GM19455 (cell line): ENCODE results near the gene HCFC1R1.
A peak's percentile ranks its signal among the peaks of the same experiment; 100 is the strongest.
"Not testable (repeated sequence)": the region's sequence is repeated elsewhere in the genome, so short reads cannot be mapped to it uniquely, and the experiment has no call there.

Experiments used
- ATAC-seq: cut with Tn5 transposase; IDR thresholded peaks from one replicate; pipeline ENCODE4 v1.9.1; 2021; ENCODE audit not compliant: unreplicated experiment

HCFC1R1 gene

GRCh38 chr16:3023669-3024478, at the start of gene HCFC1R1, which contains the start of gene THOC6:
TSS of gene HCFC1R1 (minus strand) at chr16:3023942. CDS start at chr16:3023941, 1 bp downstream.
TSS of gene THOC6 (plus strand) at chr16:3024035. CDS start at chr16:3024327, 292 bp downstream.
- peak; percentile 75 for ATAC-seq

GRCh38 chr16:3073448-3073847, 49.7 kb upstream of the HCFC1R1 start:
- ATAC-seq, result no peak

GRCh38 chr16:3072576-3073263, 49.0 kb upstream of the HCFC1R1 start:
- ATAC-seq, result not testable (repeated sequence)

GRCh38 chr16:3072148-3072547, 48.4 kb upstream of the HCFC1R1 start:
- ATAC-seq, result not testable (repeated sequence)

- no peak for ATAC-seq
Measured at GRCh38 chr16:3071655-3072054, 47.9 kb upstream of the HCFC1R1 start.

- ATAC-seq, result no peak
Measured at GRCh38 chr16:3070608-3071111, 46.9 kb upstream of the HCFC1R1 start.

- ATAC-seq, result not testable (repeated sequence)
Measured at GRCh38 chr16:3069146-3069545, 45.4 kb upstream of the HCFC1R1 start.

GRCh38 chr16:3068487-3068886, 44.7 kb upstream of the HCFC1R1 start:
- ATAC-seq, result no peak

GRCh38 chr16:3066440-3066748, 42.7 kb upstream of the HCFC1R1 start:
- no peak for ATAC-seq

GRCh38 chr16:3065742-3066439, 42.1 kb upstream of the HCFC1R1 start:
- ATAC-seq, result no peak

- no peak for ATAC-seq
Measured at GRCh38 chr16:3065069-3065741, 41.5 kb upstream of the HCFC1R1 start, which contains the start of gene IL32. TSS of gene IL32 (plus strand) at chr16:3065640. CDS start at chr16:3065812, 172 bp downstream.

- no peak for ATAC-seq
Measured at GRCh38 chr16:3063625-3064386, 40.1 kb upstream of the HCFC1R1 start.

- ATAC-seq, result no peak
Measured at GRCh38 chr16:3062553-3062952, 38.8 kb upstream of the HCFC1R1 start.

- no peak for ATAC-seq
Measured at GRCh38 chr16:3060339-3061127, 36.8 kb upstream of the HCFC1R1 start.

GRCh38 chr16:3059723-3060242, 36.0 kb upstream of the HCFC1R1 start:
- ATAC-seq, result no peak

- ATAC-seq, result no peak
Measured at GRCh38 chr16:3059041-3059722, 35.4 kb upstream of the HCFC1R1 start.

- ATAC-seq, result no peak
Measured at GRCh38 chr16:3058139-3059030, 34.6 kb upstream of the HCFC1R1 start.
